GM12878 (cell line): ENCODE measurements around the gene ATP6V1A. TPM values are rescaled to one million over a fixed set of nuclear protein-coding genes. Genes with fewer than 3 reads are reported as not detected.

Experiments
- CBFB ChIP-seq: IDR thresholded peaks from 2 replicates; pipeline ENCODE4 v1.6.1; 2016; ENCODE audit warnings: antibody characterized with exemption, low read depth
- CBX3 ChIP-seq: fragments of 200-600 bp; sonication (generic); IDR thresholded peaks from 2 replicates; pipeline ENCODE4 v1.6.1; 2016; ENCODE audit warnings: low read depth, borderline replicate concordance
- CEBPB ChIP-seq, 2 experiments: fragments of 150-350 bp in 1 of 2; IDR thresholded peaks; 2 replicates each; pipeline ENCODE4 v1.6.1; 2012 to 2014; ENCODE audit warnings: low read depth in 2 of 2, low read length in 2 of 2, borderline replicate concordance in 1 of 2, inconsistent platforms in 1 of 2
- CHD2 ChIP-seq: IDR thresholded peaks from 2 replicates; pipeline ENCODE4 v1.6.1; 2011; ENCODE audit warnings: low read depth, low read length, improper control_type of control experiment, borderline replicate concordance
- POLR2A ChIP-seq: IDR thresholded peaks from 2 replicates; pipeline ENCODE4 v1.6.1; 2011; ENCODE audit warnings: low read depth, mild to moderate bottlenecking, low read length
- RAD21 ChIP-seq: IDR thresholded peaks from 2 replicates; pipeline ENCODE4 v1.6.1; 2011; ENCODE audit warnings: mild to moderate bottlenecking, low read depth, low read length, moderate library complexity; ENCODE audit not compliant: insufficient read depth
- RFX5 ChIP-seq: IDR thresholded peaks from 2 replicates; pipeline ENCODE4 v1.6.1; 2011; ENCODE audit warnings: low read depth, low read length, improper control_type of control experiment
- SREBF1 ChIP-seq: IDR thresholded peaks from 2 replicates; pipeline ENCODE4 v1.6.1; 2012; ENCODE audit warnings: mild to moderate bottlenecking, low read length
- STAT3 ChIP-seq: IDR thresholded peaks from 2 replicates; pipeline ENCODE4 v1.6.1; 2011; ENCODE audit warnings: low read depth, low read length, improper control_type of control experiment
- ZBED1 ChIP-seq: IDR thresholded peaks from 2 replicates; pipeline ENCODE4 v1.6.1; 2016; ENCODE audit warnings: borderline replicate concordance
- ZNF274 ChIP-seq: IDR thresholded peaks from one replicate; pipeline ENCODE4 v1.8.0; 2011; ENCODE audit not compliant: insufficient read length, insufficient read depth
- polyA plus RNA-seq, 11 experiments: library from polyadenylated mRNA; depleted of rRNA in 4 of 11; unstranded in 6 of 11; stranded (reverse) in 5 of 11; fragments of >200 nt; fragmentation: Nextera tagmentation in 4 of 11; fragmentation: Illumina TruSeq in 1 of 11; extraction: Ambion mirVana in 4 of 11; extraction: Trizol in 1 of 11; gene quantifications; 1 replicate in 1 of 11; 2 replicates in 10 of 11; pipeline versions ENCODE4 v1.2.1 to v1.2.3, GENCODE V29; 2011 to 2016; ENCODE audit warnings: inconsistent platforms in 2 of 11, missing spikeins in 2 of 11, low read depth in 1 of 11
- total RNA-seq, 4 experiments: library from RNA; depleted of rRNA in 3 of 4; stranded (reverse); fragments of >200 nt in 3 of 4; fragmentation: Illumina TruSeq in 1 of 4; extraction: Trizol in 1 of 4; gene quantifications; 2 replicates each; pipeline versions ENCODE4 v1.2.1 to v1.2.3, GENCODE V29; 2013 to 2021
- TF ChIP-seq, protein P1 (sequence below): fragments of 450-650 bp; formaldehyde crosslinking; IDR thresholded peaks from 2 replicates; pipeline ENCODE4 v1.4.0; 2022; ENCODE audit warnings: mild to moderate bottlenecking, moderate library complexity
- TF ChIP-seq, protein P2 (sequence below): fragments of 450-650 bp; IDR thresholded peaks from 2 replicates; pipeline ENCODE4 v1.6.1; 2016; ENCODE audit warnings: mild to moderate bottlenecking
- TF ChIP-seq, protein P3 (sequence below): fragments of 450-650 bp; formaldehyde crosslinking; IDR thresholded peaks from 2 replicates; pipeline ENCODE4 v1.4.0; 2020; ENCODE audit warnings: mild to moderate bottlenecking, moderate library complexity
- TF ChIP-seq, protein P4 (sequence below): IDR thresholded peaks from 2 replicates; pipeline ENCODE4 v1.6.1; 2011; ENCODE audit warnings: mild to moderate bottlenecking, low read depth, low read length, moderate library complexity; ENCODE audit not compliant: insufficient replicate concordance
- TF ChIP-seq, protein P5 (sequence below): fragments of 450-650 bp; IDR thresholded peaks from 2 replicates; pipeline ENCODE4 v1.6.1; 2017; ENCODE audit warnings: borderline replicate concordance

Gene ATP6V1A
- total and polyA plus RNA-seq, 10 of the 15 experiments (the other 5 are each of a cell fraction or from before 2014, with no cell fraction given): 22.4 to 65.8 (median 47.7) TPM

DNA sequence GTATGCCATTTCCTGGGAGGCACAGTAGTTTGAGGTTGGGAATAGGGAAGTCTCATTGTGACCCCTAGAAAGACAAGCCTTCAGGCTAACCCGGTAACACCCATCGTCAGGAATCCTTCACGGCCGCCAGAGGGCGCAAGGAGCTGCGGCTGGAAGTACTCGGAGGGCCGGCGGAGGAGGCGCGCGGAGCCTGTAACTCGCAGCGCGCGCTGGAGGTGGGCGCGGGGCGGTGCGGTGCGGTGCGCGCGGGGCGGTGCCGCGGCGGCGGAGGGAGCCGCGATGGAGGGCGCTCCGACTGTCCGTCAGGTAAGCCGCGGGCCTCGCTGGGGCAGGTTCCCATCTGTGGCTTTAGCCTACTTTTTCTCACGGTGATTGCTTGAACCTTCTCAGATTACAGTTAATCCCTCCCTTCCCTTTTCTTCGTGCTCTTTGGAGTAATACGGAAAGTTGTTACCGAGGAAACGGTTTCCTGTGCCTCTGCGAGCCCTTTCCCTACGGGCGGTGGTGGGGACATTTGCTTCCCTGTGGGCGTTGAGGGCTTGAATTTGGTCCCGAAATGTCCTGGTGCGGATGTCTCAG, 91.9 kb downstream of the ATP6V1A start, which contains the start of gene GRAMD1C (continued):
- TF ChIP-seq, protein P1, sequence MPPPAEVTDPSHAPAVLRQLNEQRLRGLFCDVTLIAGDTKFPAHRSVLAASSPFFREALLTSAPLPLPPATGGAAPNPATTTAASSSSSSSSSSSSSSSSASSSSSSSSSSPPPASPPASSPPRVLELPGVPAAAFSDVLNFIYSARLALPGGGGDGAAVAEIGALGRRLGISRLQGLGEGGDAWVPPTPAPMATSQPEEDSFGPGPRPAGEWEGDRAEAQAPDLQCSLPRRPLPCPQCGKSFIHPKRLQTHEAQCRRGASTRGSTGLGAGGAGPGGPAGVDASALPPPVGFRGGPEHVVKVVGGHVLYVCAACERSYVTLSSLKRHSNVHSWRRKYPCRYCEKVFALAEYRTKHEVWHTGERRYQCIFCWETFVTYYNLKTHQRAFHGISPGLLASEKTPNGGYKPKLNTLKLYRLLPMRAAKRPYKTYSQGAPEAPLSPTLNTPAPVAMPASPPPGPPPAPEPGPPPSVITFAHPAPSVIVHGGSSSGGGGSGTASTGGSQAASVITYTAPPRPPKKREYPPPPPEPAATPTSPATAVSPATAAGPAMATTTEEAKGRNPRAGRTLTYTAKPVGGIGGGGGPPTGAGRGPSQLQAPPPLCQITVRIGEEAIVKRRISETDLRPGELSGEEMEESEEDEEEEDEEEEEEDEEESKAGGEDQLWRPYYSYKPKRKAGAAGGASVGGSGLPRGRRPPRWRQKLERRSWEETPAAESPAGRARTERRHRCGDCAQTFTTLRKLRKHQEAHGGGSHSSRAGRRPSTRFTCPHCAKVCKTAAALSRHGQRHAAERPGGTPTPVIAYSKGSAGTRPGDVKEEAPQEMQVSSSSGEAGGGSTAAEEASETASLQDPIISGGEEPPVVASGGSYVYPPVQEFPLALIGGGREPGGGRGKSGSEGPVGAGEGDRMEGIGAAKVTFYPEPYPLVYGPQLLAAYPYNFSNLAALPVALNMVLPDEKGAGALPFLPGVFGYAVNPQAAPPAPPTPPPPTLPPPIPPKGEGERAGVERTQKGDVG (CRISPR knock-in tag): no peak
- TF ChIP-seq CBFB (peak; percentile 22; the same call in 1 of the 2 replicates), CBX3 (no peak), POLR2A (peak; percentile 40; the same call in 1 of the 2 replicates), ZBED1 (no peak), RAD21 (peak; percentile 75), SREBF1 (no peak), CHD2 (no peak), ZNF274 (no peak), STAT3 (no peak), RFX5 (no peak), CEBPB (IDR thresholded peaks at IDR 0.05; ENCODE audit: borderline replicate concordance in 1 of 2, low read depth in 2 of 2, low read length in 2 of 2) (no peak)
- TF ChIP-seq, protein P2, sequence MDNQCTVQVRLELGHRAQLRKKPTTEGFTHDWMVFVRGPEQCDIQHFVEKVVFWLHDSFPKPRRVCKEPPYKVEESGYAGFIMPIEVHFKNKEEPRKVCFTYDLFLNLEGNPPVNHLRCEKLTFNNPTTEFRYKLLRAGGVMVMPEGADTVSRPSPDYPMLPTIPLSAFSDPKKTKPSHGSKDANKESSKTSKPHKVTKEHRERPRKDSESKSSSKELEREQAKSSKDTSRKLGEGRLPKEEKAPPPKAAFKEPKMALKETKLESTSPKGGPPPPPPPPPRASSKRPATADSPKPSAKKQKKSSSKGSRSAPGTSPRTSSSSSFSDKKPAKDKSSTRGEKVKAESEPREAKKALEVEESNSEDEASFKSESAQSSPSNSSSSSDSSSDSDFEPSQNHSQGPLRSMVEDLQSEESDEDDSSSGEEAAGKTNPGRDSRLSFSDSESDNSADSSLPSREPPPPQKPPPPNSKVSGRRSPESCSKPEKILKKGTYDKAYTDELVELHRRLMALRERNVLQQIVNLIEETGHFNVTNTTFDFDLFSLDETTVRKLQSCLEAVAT: no peak
- TF ChIP-seq, protein P3, sequence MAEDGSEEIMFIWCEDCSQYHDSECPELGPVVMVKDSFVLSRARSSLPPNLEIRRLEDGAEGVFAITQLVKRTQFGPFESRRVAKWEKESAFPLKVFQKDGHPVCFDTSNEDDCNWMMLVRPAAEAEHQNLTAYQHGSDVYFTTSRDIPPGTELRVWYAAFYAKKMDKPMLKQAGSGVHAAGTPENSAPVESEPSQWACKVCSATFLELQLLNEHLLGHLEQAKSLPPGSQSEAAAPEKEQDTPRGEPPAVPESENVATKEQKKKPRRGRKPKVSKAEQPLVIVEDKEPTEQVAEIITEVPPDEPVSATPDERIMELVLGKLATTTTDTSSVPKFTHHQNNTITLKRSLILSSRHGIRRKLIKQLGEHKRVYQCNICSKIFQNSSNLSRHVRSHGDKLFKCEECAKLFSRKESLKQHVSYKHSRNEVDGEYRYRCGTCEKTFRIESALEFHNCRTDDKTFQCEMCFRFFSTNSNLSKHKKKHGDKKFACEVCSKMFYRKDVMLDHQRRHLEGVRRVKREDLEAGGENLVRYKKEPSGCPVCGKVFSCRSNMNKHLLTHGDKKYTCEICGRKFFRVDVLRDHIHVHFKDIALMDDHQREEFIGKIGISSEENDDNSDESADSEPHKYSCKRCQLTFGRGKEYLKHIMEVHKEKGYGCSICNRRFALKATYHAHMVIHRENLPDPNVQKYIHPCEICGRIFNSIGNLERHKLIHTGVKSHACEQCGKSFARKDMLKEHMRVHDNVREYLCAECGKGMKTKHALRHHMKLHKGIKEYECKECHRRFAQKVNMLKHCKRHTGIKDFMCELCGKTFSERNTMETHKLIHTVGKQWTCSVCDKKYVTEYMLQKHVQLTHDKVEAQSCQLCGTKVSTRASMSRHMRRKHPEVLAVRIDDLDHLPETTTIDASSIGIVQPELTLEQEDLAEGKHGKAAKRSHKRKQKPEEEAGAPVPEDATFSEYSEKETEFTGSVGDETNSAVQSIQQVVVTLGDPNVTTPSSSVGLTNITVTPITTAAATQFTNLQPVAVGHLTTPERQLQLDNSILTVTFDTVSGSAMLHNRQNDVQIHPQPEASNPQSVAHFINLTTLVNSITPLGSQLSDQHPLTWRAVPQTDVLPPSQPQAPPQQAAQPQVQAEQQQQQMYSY (CRISPR knock-in tag): no peak
- TF ChIP-seq, protein P4, sequence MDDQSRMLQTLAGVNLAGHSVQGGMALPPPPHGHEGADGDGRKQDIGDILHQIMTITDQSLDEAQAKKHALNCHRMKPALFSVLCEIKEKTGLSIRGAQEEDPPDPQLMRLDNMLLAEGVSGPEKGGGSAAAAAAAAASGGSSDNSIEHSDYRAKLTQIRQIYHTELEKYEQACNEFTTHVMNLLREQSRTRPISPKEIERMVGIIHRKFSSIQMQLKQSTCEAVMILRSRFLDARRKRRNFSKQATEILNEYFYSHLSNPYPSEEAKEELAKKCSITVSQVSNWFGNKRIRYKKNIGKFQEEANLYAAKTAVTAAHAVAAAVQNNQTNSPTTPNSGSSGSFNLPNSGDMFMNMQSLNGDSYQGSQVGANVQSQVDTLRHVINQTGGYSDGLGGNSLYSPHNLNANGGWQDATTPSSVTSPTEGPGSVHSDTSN: peak; percentile 62
- TF ChIP-seq, protein P5, sequence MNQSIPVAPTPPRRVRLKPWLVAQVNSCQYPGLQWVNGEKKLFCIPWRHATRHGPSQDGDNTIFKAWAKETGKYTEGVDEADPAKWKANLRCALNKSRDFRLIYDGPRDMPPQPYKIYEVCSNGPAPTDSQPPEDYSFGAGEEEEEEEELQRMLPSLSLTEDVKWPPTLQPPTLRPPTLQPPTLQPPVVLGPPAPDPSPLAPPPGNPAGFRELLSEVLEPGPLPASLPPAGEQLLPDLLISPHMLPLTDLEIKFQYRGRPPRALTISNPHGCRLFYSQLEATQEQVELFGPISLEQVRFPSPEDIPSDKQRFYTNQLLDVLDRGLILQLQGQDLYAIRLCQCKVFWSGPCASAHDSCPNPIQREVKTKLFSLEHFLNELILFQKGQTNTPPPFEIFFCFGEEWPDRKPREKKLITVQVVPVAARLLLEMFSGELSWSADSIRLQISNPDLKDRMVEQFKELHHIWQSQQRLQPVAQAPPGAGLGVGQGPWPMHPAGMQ: no peak
